Activated CD8-positive, alpha-beta T cell treated with anti-CD3 and anti-CD28 coated beads, Interleukin-2, amount 10 ng/mL, durations not matched to agents 7 days and 5 days (primary cell): ENCODE data around the gene RARS2. TPM values are rescaled to one million over a fixed set of nuclear protein-coding genes. Genes with fewer than 3 reads are reported as not detected.

Experiments used
- ATAC-seq: fragments of 150-1000 bp; cut with Tn5 transposase; one replicate; pipeline ENCODE4 v1.10.0; 2021; ENCODE audit warnings: moderate library complexity
- CTCF ChIA-PET: fragments of 350-600 bp; sonication (Branson Sonifier 250); formaldehyde crosslinking; loops from one replicate; lab custom pipeline; 2021; ENCODE audit warnings: antibody characterized with exemption; lab: Charles Lee
- POLR2A ChIA-PET: fragments of 350-600 bp; sonication (Branson Sonifier 250); formaldehyde crosslinking; loops from one replicate; lab custom pipeline; 2021; ENCODE audit warnings: antibody characterized with exemption; lab: Charles Lee
- DNase-seq: peaks from one replicate; pipeline ENCODE4 v3.0.0-alpha.2; 2020
- H3K27ac Mint-ChIP-seq: one replicate; pipeline ENCODE4 v1.8.0; 2021; ENCODE audit warnings: mild to moderate bottlenecking, mixed read lengths
- H3K27me3 Mint-ChIP-seq: one replicate; pipeline ENCODE4 v1.8.0; 2021; ENCODE audit warnings: low read depth, mixed read lengths
- H3K36me3 Mint-ChIP-seq: one replicate; pipeline ENCODE4 v1.8.0; 2021; ENCODE audit warnings: low read depth, mixed read lengths
- H3K4me1 Mint-ChIP-seq: one replicate; pipeline ENCODE4 v1.8.0; 2021; ENCODE audit warnings: low read depth, mixed read lengths
- H3K4me3 Mint-ChIP-seq: one replicate; pipeline ENCODE4 v1.8.0; 2021; ENCODE audit warnings: mild to moderate bottlenecking, mixed read lengths
- H3K9me3 Mint-ChIP-seq: one replicate; pipeline ENCODE4 v1.8.0; 2022; ENCODE audit warnings: mixed read lengths; ENCODE audit not compliant: insufficient read depth
- total RNA-seq, 2 experiments: library from RNA; stranded (reverse); gene quantifications; one replicate each; pipeline ENCODE4 v1.2.3, GENCODE V29; 2021

The RARS2 gene
- total RNA-seq, 2 experiments from 2014 or later = 20.6 to 21.4 TPM

DNA sequence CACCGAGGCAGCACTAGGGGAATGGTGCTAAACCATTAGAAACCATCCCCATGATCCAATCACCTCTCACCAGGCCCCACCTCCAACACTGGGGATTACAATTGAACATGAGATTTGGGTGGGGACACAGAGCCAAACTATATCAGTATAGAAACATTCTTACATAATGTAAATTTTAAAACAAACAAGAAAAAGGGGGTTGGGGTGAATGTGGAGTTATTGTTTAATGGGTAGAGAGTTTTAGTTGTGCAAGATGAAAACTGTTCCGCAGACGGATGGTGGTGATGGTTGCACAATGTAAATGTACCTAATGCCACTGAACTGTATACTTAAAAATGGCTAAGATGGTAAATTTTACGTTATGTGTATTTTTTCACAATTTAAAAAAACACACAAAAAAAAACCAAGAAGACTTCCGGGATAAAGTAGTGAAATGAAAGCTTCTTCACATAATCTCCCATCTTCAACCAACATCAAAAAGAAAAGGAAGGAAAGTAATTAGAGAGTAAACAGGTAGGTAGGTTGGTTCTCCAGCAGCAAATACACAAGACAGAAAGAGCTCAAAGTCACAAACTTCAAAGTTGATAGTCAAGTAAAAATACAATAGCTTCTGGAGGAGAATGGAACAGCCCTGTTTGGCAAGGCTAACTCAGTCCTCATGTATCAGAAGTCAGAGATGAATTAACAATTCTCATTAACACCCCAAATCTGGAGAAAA, 16.3 kb downstream of the RARS2 start:
- peak overlapping the region; percentile 6 for H3K27ac Mint-ChIP-seq
- no peak for ATAC-seq
- ChIA-PET POLR2A (interaction anchor here (1.3 to 1.7 kb wide), 2 partner anchors 16 kb away, joined by 3 to 4 read pairs; partner anchors contain the start of gene RARS2), CTCF (interaction anchor here (0.6 to 0.7 kb wide), 3 partner anchors 29 to 1040 kb away, joined by 3 to 4 read pairs (median 3); no protein-coding TSS in a partner anchor)
- no peak overlapping the region for H3K4me3 Mint-ChIP-seq
- H3K9me3 Mint-ChIP-seq = no peaks in the 10 kb centered on the region
- H3K36me3 Mint-ChIP-seq = peaks cover 36% of the 10 kb centered on the region
- no peak for DNase-seq
- no peaks in the 10 kb centered on the region for H3K27me3 Mint-ChIP-seq
- peaks cover 30% of the 10 kb centered on the region for H3K4me1 Mint-ChIP-seq

- ATAC-seq (no peak), DNase-seq (no peak)
- Mint-ChIP-seq H3K9me3 (no peaks in the 10 kb centered on the region), H3K4me3 (no peak overlapping the region), H3K27ac (no peak overlapping the region), H3K27me3 (no peaks in the 10 kb centered on the region), H3K36me3 (peaks cover 34% of the 10 kb centered on the region), H3K4me1 (peaks cover 30% of the 10 kb centered on the region)
- CTCF ChIA-PET = no interaction called here
- POLR2A ChIA-PET = interaction anchor here (1.3 kb wide), 1 partner anchor 16 kb away, joined by 3 read pairs; no protein-coding TSS in a partner anchor
Observed at GRCh38 chr6:87572883-87573282, 16.9 kb downstream of the RARS2 start.

GRCh38 chr6:87572021-87572420, 17.8 kb downstream of the RARS2 start:
- Mint-ChIP-seq H3K27ac (no peak overlapping the region), H3K4me3 (no peak overlapping the region), H3K4me1 (peaks cover 30% of the 10 kb centered on the region), H3K9me3 (no peaks in the 10 kb centered on the region), H3K36me3 (peaks cover 28% of the 10 kb centered on the region), H3K27me3 (no peaks in the 10 kb centered on the region)
- DNase-seq (no peak), ATAC-seq (no peak)
- CTCF ChIA-PET = no interaction called here
- POLR2A ChIA-PET = interaction anchor here (1.3 kb wide), 1 partner anchor 17 kb away, joined by 3 read pairs; no protein-coding TSS in a partner anchor

GRCh38 chr6:87561017-87561416, 28.8 kb downstream of the RARS2 start:
- ChIA-PET CTCF (no interaction called here), POLR2A (interaction anchor here (0.7 kb wide), 1 partner anchor 349 kb away, joined by 3 read pairs; no protein-coding TSS in a partner anchor)
- ATAC-seq (no peak), DNase-seq (no peak)
- Mint-ChIP-seq H3K36me3 (peaks cover 20% of the 10 kb centered on the region), H3K4me1 (no peaks in the 10 kb centered on the region), H3K9me3 (no peaks in the 10 kb centered on the region), H3K27ac (no peak overlapping the region), H3K27me3 (no peaks in the 10 kb centered on the region), H3K4me3 (no peak overlapping the region)

GRCh38 chr6:87558446-87558845, 31.3 kb downstream of the RARS2 start:
- peaks cover 25% of the 10 kb centered on the region for H3K36me3 Mint-ChIP-seq
- no peaks in the 10 kb centered on the region for H3K9me3 Mint-ChIP-seq
- no peak overlapping the region for H3K4me3 Mint-ChIP-seq
- H3K27ac Mint-ChIP-seq = no peak overlapping the region
- ATAC-seq (no peak), DNase-seq (no peak)
- ChIA-PET CTCF (no interaction called here), POLR2A (no interaction called here)
- H3K27me3 Mint-ChIP-seq = no peaks in the 10 kb centered on the region
- H3K4me1 Mint-ChIP-seq = no peaks in the 10 kb centered on the region

DNA sequence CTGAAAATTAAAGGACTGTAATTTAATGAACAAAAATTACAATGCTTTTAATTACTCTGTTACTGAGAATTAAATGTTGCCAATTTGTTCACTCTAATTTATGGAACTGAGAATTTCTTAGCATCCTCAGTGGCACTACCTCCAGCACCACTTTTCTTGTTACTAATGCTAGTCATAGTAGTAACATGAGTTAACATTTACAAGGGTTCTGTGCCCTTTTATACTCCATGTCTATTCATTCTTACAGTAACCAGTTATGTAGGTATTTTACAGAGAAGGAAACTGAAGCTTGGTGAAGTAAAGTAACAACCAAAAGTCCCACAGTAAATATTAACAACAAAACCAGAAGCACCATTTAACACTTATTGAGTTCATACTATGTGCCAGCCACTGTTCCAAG, 34.3 kb downstream of the RARS2 start:
- Mint-ChIP-seq H3K36me3 (peaks cover 29% of the 10 kb centered on the region), H3K27me3 (no peaks in the 10 kb centered on the region), H3K4me1 (no peaks in the 10 kb centered on the region), H3K9me3 (no peaks in the 10 kb centered on the region), H3K4me3 (no peak overlapping the region), H3K27ac (no peak overlapping the region)
- ChIA-PET CTCF (no interaction called here), POLR2A (no interaction called here)
- ATAC-seq (no peak), DNase-seq (no peak)

DNA sequence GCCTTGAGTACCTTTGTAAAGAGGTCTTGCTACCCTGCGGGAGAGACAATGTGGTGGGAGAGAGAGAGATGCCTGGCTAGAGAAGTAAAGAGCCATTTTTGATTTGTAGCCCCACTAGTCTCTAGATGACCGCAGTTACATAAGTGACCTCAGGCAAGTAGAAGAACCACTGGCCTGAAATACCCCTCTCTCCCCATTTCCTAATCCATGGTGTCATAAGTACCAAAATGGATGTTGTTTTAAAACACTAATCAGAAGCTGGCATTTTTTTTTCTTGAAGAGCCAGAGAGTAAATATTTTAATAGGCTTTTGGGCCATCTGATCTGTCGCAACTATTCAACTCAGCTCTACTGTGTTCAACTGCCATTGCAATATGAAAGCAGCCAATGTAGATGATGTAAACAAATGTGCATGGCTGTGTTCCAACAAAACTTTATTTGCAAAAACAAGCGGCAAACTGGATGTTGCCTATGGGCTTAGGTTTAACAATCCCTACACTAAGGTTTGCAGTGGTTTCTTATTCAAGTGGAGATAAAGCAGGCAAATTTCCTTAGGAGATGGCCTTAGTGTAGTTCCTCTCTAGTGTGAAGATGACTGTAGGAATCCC, 36.5 kb downstream of the RARS2 start:
- no peak overlapping the region for H3K27ac Mint-ChIP-seq
- H3K9me3 Mint-ChIP-seq = no peaks in the 10 kb centered on the region
- H3K4me3 Mint-ChIP-seq = no peak overlapping the region
- ATAC-seq (no peak), DNase-seq (no peak)
- CTCF ChIA-PET = no interaction called here
- POLR2A ChIA-PET = no interaction called here
- H3K4me1 Mint-ChIP-seq = no peaks in the 10 kb centered on the region
- no peaks in the 10 kb centered on the region for H3K27me3 Mint-ChIP-seq
- H3K36me3 Mint-ChIP-seq = peaks cover 35% of the 10 kb centered on the region

GRCh38 chr6:87551799-87552198, 38.0 kb downstream of the RARS2 start:
- POLR2A ChIA-PET = no interaction called here

GRCh38 chr6:87544474-87544735, 45.4 kb downstream of the RARS2 start:
- ATAC-seq = no peak
- H3K27ac Mint-ChIP-seq = no peak overlapping the region
- CTCF ChIA-PET = no interaction called here

More at GRCh38 chr6:87551799-87552198, 38.0 kb downstream of the RARS2 start:
- Mint-ChIP-seq H3K4me3 (no peak overlapping the region), H3K4me1 (no peaks in the 10 kb centered on the region), H3K27me3 (no peaks in the 10 kb centered on the region), H3K9me3 (no peaks in the 10 kb centered on the region), H3K27ac (no peak overlapping the region), H3K36me3 (peaks cover 39% of the 10 kb centered on the region)
- no peak for ATAC-seq
- CTCF ChIA-PET = no interaction called here
- DNase-seq = no peak

DNA sequence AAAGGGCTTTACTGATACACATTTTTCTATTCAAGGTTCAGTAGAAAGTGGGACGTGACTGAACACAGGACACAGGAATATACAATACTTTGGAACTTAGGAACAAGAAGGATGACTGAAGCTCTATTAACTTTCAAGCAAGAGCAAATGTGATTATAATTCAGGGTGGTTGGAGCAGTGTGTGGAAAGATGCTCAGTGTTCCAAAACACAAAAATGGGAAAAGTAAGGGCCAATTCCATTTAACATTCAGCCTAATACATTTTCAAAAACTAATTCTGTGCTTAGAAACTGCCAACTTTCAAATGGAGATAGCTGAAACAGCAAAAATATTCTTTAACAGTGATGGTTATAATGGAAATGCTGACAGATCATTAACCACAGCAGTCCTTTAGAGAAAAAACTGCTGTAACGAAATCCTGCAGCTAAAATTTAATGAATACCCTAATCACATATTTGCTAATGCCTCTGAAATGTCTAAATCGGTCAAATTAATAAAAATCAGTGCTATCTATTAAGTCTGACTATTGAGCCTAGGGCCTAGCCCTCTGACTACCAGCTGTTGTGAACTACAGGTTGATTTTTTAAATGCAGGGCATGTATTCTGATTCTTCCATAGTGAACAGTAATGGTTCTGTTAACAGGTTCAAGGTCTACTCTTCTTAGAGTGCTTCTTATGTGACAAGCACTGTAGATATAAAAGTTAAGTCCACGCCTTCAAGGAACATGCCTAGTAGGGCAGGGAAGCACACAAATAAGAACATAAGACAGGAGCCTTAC, 45.9 kb downstream of the RARS2 start:
- Mint-ChIP-seq H3K27ac (no peak overlapping the region), H3K36me3 (peaks cover 61% of the 10 kb centered on the region), H3K9me3 (no peaks in the 10 kb centered on the region), H3K4me3 (no peak overlapping the region), H3K27me3 (no peaks in the 10 kb centered on the region), H3K4me1 (no peaks in the 10 kb centered on the region)
- DNase-seq (no peak), ATAC-seq (no peak)
- ChIA-PET POLR2A (no interaction called here), CTCF (no interaction called here)

More at GRCh38 chr6:87544474-87544735, 45.4 kb downstream of the RARS2 start:
- POLR2A ChIA-PET = no interaction called here
- Mint-ChIP-seq H3K4me1 (no peaks in the 10 kb centered on the region), H3K9me3 (no peaks in the 10 kb centered on the region), H3K27me3 (no peaks in the 10 kb centered on the region), H3K36me3 (peaks cover 56% of the 10 kb centered on the region), H3K4me3 (no peak overlapping the region)
- no peak for DNase-seq

DNA sequence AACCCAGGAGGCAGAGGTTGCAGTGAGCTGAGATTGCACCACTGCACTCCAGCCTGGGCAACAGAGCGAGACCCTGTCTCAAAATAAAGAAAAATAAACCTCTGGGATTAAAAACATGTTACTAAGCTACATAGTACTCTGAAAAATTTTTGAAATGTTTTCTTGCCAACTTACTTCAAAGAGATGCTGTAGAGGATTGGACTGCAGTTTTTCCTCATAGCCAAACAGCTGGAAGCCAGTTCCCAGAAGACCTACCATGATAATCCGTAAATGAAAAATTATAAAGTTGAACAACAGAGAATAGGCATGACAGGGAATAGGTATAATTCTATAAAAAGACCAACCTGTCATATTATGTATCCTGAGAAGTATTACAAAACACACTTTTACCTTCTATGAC, 48.0 kb downstream of the RARS2 start:
- H3K27me3 Mint-ChIP-seq = no peaks in the 10 kb centered on the region
- peaks cover 58% of the 10 kb centered on the region for H3K36me3 Mint-ChIP-seq
- DNase-seq (no peak), ATAC-seq (no peak)
- no peak overlapping the region for H3K27ac Mint-ChIP-seq
- ChIA-PET POLR2A (no interaction called here), CTCF (no interaction called here)
- H3K4me1 Mint-ChIP-seq = no peaks in the 10 kb centered on the region
- no peaks in the 10 kb centered on the region for H3K9me3 Mint-ChIP-seq
- no peak overlapping the region for H3K4me3 Mint-ChIP-seq

- ATAC-seq (no peak), DNase-seq (no peak)
- H3K27ac Mint-ChIP-seq = no peak overlapping the region
- H3K9me3 Mint-ChIP-seq = no peaks in the 10 kb centered on the region
- no peak overlapping the region for H3K4me3 Mint-ChIP-seq
- no peaks in the 10 kb centered on the region for H3K27me3 Mint-ChIP-seq
- ChIA-PET CTCF (no interaction called here), POLR2A (no interaction called here)
- H3K36me3 Mint-ChIP-seq = peaks cover 54% of the 10 kb centered on the region
- H3K4me1 Mint-ChIP-seq = no peaks in the 10 kb centered on the region
Observed at GRCh38 chr6:87541041-87541440, 48.7 kb downstream of the RARS2 start.
